ENCODE data around the gene TSC22D3.
"Not testable (repeated sequence)": the region's sequence is repeated elsewhere in the genome, so short reads cannot be mapped to it uniquely, and the experiment has no call there.

TSC22D3 gene

GRCh38 chrX:107710617-107711391, 64.8 kb downstream of the TSC22D3 start:
- DNase-seq = peak; percentile 12

- no peak for DNase-seq
Measured at GRCh38 chrX:107709266-107709806, 66.3 kb downstream of the TSC22D3 start.

- DNase-seq = no peak
Measured at GRCh38 chrX:107708762-107709161, 66.8 kb downstream of the TSC22D3 start.

GRCh38 chrX:107707866-107708265, 67.7 kb downstream of the TSC22D3 start:
- no peak for DNase-seq

- no peak for DNase-seq
Measured at GRCh38 chrX:107706309-107706708, 69.3 kb downstream of the TSC22D3 start.

- DNase-seq = no peak
Measured at GRCh38 chrX:107704587-107704986, 71.0 kb downstream of the TSC22D3 start.

- no peak for DNase-seq
Measured at GRCh38 chrX:107704181-107704580, 71.4 kb downstream of the TSC22D3 start.

GRCh38 chrX:107701493-107702121, 74.0 kb downstream of the TSC22D3 start:
- DNase-seq = no peak

- no peak for DNase-seq
Measured at GRCh38 chrX:107700790-107701189, 74.8 kb downstream of the TSC22D3 start.

- no peak for DNase-seq
Measured at GRCh38 chrX:107700317-107700774, 75.2 kb downstream of the TSC22D3 start.

- no peak for DNase-seq
Measured at GRCh38 chrX:107699616-107700015, 76.0 kb downstream of the TSC22D3 start.

GRCh38 chrX:107691024-107691448, 84.6 kb downstream of the TSC22D3 start:
- DNase-seq = no peak

- no peak for DNase-seq
Measured at GRCh38 chrX:107687445-107687844, 88.1 kb downstream of the TSC22D3 start.

GRCh38 chrX:107686792-107687191, 88.8 kb downstream of the TSC22D3 start:
- DNase-seq = no peak

GRCh38 chrX:107686026-107686425, 89.6 kb downstream of the TSC22D3 start:
- DNase-seq = no peak

- not testable (repeated sequence) for DNase-seq
Measured at GRCh38 chrX:107685586-107685985, 90.0 kb downstream of the TSC22D3 start.

- no peak for DNase-seq
Measured at GRCh38 chrX:107684956-107685385, 90.6 kb downstream of the TSC22D3 start.

- DNase-seq = no peak
Measured at GRCh38 chrX:107683931-107684330, 91.7 kb downstream of the TSC22D3 start.

GRCh38 chrX:107683124-107683895, 92.3 kb downstream of the TSC22D3 start:
- DNase-seq = no peak

GRCh38 chrX:107682256-107682655, 93.3 kb downstream of the TSC22D3 start:
- no peak for DNase-seq

GRCh38 chrX:107678957-107679740, 96.4 kb downstream of the TSC22D3 start:
- peak; percentile 5 for DNase-seq

GRCh38 chrX:107677909-107678308, 97.7 kb downstream of the TSC22D3 start:
- no peak for DNase-seq
